Cardiac fibroblast (primary cell): Measurements from ENCODE around the gene CDH8.
A peak's percentile ranks its signal among the peaks of the same experiment; 100 is the strongest.

Experiments
- DNase-seq, 2 donors: peaks; one replicate each; pipeline versions ENCODE4 v3.0.0 to v3.0.0-alpha.2; 2010; ENCODE audit warnings: low read depth in 2 of 2
- H3K4me3 ChIP-seq, 2 donors: replicated peaks in 1 of 2; 1 replicate in 1 of 2; 2 replicates in 1 of 2; pipeline ENCODE4 v1.5.1; 2011; ENCODE audit warnings: low read depth in 2 of 2, low read length in 2 of 2, mild to moderate bottlenecking in 2 of 2, moderate library complexity in 1 of 2
- CTCF ChIP-seq: IDR thresholded peaks from one replicate; pipeline ENCODE4 v1.5.1; 2011; ENCODE audit warnings: low read depth, mild to moderate bottlenecking, low read length, inconsistent platforms

The CDH8 gene

DNA sequence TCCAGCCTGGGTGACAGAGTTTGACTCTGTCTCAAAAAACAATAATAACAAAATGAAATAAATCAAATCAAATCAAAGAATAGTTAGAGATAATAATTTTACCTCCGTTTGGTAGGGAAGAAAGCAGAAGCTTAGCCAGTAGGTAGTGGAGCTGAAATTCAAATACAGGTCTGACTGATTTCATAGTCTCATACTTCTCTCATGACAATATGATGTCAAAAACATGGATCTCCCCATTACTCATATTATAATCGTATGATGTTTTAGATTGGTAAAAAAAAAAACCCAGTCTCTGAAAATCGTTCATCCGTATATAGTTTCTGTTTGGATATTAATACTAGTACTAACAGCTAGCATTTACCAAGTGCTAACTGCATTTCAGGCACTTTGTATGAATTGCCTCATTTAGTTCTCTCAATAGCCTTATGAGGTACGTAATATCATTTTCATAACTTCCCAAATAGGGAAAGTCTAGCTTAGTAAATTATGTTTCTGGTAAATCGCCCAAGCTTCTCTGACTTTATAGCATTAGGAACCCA, 48.7 kb downstream of the CDH8 start:
- no peak for TF ChIP-seq CTCF
- no peak for DNase-seq
- no peak overlapping the region for H3K4me3 ChIP-seq

- no peak for TF ChIP-seq CTCF
- no peak overlapping the region for H3K4me3 ChIP-seq
- DNase-seq = peak in 1 of 2 donors; percentile 0
These were observed 67.2 kb downstream of the CDH8 start for GRCh38 chr16:61969077-61969382.

GRCh38 chr16:61968242-61969076, 67.8 kb downstream of the CDH8 start:
- DNase-seq = no peak
- no peak for TF ChIP-seq CTCF
- H3K4me3 ChIP-seq = no peak overlapping the region

DNA sequence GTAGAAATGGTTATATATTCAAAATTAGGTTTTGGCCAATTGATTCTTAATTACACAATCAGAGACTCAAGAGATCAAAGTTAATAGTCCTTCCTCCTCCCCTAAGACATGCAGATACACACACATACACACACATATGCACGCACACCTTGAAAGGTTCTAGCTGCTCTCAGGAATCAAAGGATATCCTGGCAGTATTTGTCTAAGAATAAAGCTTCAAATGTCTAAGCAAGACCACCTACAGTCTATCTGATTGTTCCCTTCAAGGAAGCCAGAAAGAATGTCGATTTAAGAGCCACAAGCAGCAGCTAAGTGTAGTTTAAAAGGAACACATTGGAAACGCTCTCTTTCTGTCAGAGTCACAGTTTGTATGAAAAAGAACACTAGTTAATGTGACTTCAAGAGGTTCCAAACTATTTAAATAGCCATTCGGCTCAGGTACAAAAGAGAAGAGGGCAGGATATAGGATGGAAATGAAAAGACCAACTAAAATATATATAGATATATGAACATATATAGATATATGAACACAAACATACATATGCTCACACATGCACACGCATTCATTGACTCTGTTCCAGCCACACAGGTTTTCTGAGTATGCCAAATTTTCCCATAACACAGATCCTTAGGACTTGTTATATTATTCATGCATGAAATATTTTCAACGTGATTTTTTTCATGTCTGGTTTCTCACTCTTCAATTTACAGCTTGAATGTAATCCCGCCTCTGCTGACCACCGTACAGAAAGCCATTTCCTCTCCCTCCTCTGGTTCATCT, 79.0 kb downstream of the CDH8 start:
- DNase-seq = no peak
- H3K4me3 ChIP-seq = no peak overlapping the region
- TF ChIP-seq CTCF = no peak

- no peak overlapping the region for H3K4me3 ChIP-seq
- no peak for TF ChIP-seq CTCF
- no peak for DNase-seq
These were observed 83.4 kb downstream of the CDH8 start for GRCh38 chr16:61952841-61953240.

DNA sequence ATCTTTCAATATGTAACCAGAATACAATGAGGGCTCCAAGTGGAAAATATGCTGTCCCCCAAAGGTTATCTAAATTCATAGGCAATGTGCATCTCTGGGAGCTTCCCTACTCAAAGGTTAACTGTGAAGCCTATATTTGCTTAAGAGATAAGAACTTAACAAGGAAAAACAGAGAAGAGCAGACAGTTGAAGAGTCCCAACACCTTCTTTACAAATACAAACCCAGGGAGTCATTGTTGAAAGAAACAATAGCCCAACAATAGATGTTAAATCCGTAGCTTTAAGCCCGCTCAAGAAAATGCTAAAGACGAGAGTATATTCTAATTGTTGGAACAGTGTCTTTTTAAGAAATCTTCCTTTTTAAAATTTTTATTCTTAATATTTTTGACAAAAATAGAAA, 87.8 kb downstream of the CDH8 start:
- H3K4me3 ChIP-seq = no peak overlapping the region
- DNase-seq = no peak
- no peak for TF ChIP-seq CTCF
